NOMO-1 (cell line): ENCODE measurements around the gene LRP4.

Experiments
- DNase-seq, 2 experiments: peaks; one replicate each; lab custom pipeline; 2025; ENCODE audit not compliant: unreplicated experiment in 2 of 2; lab: John Stamatoyannopoulos, UW

The LRP4 gene

GRCh38 chr11:46849631-46850030 lies 68.7 kb downstream of the LRP4 start:
- DNase-seq = no peak

GRCh38 chr11:46846510-46846830 lies 71.9 kb downstream of the LRP4 start:
- DNase-seq = no peak

GRCh38 chr11:46845740-46846509 lies 72.4 kb downstream of the LRP4 start, which contains the start of gene CKAP5:
Gene CKAP5 (minus strand): TSS chr11:46846280. CDS start chr11:46821231, 25,049 bp downstream.
- DNase-seq = peak; percentile 89

GRCh38 chr11:46845440-46845739 lies 73.0 kb downstream of the LRP4 start:
- DNase-seq = no peak

GRCh38 chr11:46840116-46840515 lies 78.2 kb downstream of the LRP4 start:
- no peak for DNase-seq

GRCh38 chr11:46838501-46838900 lies 79.8 kb downstream of the LRP4 start:
- DNase-seq = no peak

GRCh38 chr11:46837860-46838259 lies 80.5 kb downstream of the LRP4 start:
- DNase-seq = no peak

- DNase-seq = no peak
Measured at GRCh38 chr11:46836870-46837269, 81.5 kb downstream of the LRP4 start.

- no peak for DNase-seq
Measured at GRCh38 chr11:46836431-46836830, 81.9 kb downstream of the LRP4 start.

- peak in 1 of 2 experiments; percentile 9 for DNase-seq
Measured at GRCh38 chr11:46835897-46836296, 82.5 kb downstream of the LRP4 start.

GRCh38 chr11:46834821-46835220 lies 83.5 kb downstream of the LRP4 start:
- DNase-seq = no peak

GRCh38 chr11:46832511-46833214 lies 85.7 kb downstream of the LRP4 start:
- DNase-seq = no peak

- no peak for DNase-seq
Measured at GRCh38 chr11:46827995-46828394, 90.4 kb downstream of the LRP4 start.

GRCh38 chr11:46826310-46827044 lies 91.9 kb downstream of the LRP4 start:
- DNase-seq = no peak

GRCh38 chr11:46808799-46809431 lies 109.4 kb downstream of the LRP4 start:
- peak in 1 of 2 experiments; percentile 54 for DNase-seq
